Measurements from ENCODE around the gene DNASE1L3.
"Not testable (repeated sequence)": the region's sequence is repeated elsewhere in the genome, so short reads cannot be mapped to it uniquely, and the experiment has no call there.

Gene DNASE1L3

GRCh38 chr3:58202917-58203360, 7.8 kb downstream of the DNASE1L3 start:
- in situ Hi-C loops (cut with HindIII; ENCODE audit: low sequenced_read_pairs): no loop called here

DNA sequence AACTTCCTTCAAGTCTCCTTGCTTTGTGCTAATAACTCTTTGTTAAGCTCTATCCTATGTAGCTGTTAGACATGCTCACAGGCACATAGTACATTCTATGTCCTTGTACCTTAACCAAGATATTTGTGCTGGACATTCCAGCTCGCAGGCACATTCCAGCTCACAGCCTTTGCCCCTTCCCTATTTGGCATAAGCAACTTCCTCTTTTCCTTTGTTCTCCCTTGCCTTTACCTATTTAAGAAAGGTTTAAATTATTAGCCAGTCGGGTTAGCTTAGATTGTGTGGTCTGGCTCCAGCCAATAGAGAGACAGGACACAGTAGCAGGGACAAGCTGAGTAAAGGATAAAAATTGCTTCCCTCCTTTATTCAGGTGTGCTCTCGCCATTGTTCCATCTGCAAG, 9.3 kb downstream of the DNASE1L3 start:
- in situ Hi-C loops (cut with HindIII; ENCODE audit: low sequenced_read_pairs): not testable (repeated sequence)

GRCh38 chr3:58200846-58201355, 9.9 kb downstream of the DNASE1L3 start:
- in situ Hi-C loops (cut with HindIII; ENCODE audit: low sequenced_read_pairs): no loop called here

- in situ Hi-C loops (cut with HindIII; ENCODE audit: low sequenced_read_pairs): no loop called here
Observed at GRCh38 chr3:58200121-58200709, 10.6 kb downstream of the DNASE1L3 start.

DNA sequence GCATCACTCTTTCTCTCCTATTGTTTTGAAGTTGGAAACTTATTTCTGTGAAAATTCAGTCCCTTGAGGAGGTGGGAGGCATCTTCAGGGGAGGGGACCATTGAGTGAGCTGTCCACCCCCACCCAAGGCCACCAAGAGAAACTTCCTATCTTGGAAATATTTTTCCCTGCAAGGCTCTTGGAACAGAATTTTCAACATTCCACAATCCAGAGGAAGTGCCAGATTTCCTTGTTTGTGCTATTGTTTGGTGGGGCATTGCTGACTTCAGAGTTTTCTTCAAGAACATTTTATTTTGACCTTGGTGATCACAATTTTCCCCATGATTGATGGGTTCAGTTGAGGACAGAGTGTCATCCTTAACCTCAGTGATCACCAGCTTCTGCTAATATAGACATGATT, 12.0 kb downstream of the DNASE1L3 start:
- in situ Hi-C loops (cut with HindIII; ENCODE audit: low sequenced_read_pairs): loop anchor here (25.0 kb wide), 1 partner anchor 213 kb away; no protein-coding TSS in a partner anchor

GRCh38 chr3:58198362-58198761, 12.4 kb downstream of the DNASE1L3 start:
- in situ Hi-C loops (cut with HindIII; ENCODE audit: low sequenced_read_pairs): loop anchor here (25.0 kb wide), 1 partner anchor 214 kb away; no protein-coding TSS in a partner anchor

DNA sequence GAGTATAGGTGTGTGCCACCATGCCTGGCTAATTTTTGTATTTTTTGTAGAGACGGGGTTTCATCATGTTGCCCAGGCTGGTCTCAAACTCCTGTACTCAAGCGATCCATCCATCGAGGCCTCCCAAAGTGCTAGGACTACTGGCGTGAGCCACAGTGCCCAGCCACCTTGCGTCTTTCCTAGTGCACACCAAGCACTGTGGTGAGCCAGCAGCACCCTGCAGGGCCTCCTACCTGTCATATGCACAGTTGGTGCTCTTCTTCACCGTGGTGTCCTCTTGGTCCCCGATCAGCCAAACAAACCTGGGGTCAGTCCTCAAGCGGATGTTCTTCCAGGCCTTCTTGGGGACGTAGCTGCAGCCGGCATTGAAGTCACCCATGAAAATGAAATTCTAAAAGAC, 13.2 kb downstream of the DNASE1L3 start:
- in situ Hi-C loops (cut with HindIII; ENCODE audit: low sequenced_read_pairs): loop anchor here (25.0 kb wide), 1 partner anchor 215 kb away; no protein-coding TSS in a partner anchor

DNA sequence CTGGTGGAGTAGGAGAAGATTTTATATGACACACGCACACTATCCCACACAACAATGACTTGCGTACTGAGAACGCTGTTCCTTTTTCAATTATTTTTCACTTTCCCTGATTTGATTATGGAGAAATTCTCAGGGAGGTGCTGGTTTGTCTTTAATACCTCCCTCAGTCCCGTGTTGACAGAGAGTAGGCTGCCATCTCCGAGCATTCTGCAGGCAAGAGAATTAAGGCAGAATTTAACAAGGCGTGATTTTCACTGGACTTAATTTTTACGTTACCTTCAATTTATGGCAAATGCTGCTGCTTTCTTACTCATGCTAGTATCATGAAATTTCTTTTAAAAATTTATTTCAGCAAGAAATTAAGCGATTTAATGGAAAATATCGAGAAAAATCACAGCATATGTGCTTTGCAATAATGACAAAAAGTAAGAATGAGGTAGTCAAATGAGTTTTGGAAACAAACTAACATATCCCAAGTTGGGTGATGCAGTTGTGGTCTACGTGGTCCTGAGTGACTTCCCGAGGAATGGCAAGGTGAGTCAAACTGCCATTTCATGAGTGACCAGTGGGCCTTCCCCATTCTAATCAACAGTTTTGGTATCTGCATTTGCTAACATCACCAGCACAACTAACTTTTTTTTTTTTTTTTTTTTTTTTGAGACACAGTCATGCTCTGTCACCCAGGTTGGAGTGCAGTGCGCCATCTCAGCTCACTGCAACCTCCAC, 16.9 kb downstream of the DNASE1L3 start:
- in situ Hi-C loops (cut with HindIII; ENCODE audit: low sequenced_read_pairs): loop anchor here (5.0 to 25.0 kb wide), 2 partner anchors 108 to 218 kb away; no protein-coding TSS in a partner anchor

DNA sequence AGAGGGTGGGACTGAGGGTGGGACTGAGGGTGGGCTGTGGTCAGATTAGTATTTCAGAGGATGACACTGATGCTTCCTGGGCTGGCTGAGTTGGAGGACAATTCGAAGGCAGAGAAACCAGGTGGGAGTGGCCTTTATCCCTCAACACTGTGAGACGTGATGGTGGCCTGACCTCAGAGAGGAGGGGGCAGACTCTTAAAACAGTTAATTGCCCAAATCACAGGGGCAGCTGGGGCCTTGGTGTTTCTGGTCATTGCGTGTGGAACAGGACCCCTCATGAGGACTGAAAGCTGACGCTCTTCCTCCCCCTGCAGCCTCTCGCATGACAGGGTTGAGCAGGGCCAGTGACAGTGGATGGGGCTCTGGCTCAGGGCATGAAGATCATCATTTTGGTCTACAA, 18.7 kb downstream of the DNASE1L3 start:
- in situ Hi-C loops (cut with HindIII; ENCODE audit: low sequenced_read_pairs): loop anchor here (5.0 to 25.0 kb wide), 2 partner anchors 110 to 220 kb away; no protein-coding TSS in a partner anchor

GRCh38 chr3:58191361-58191991, 19.3 kb downstream of the DNASE1L3 start:
- in situ Hi-C loops (cut with HindIII; ENCODE audit: low sequenced_read_pairs): loop anchor here (5.0 to 25.0 kb wide), 2 partner anchors 111 to 221 kb away; no protein-coding TSS in a partner anchor

- in situ Hi-C loops (cut with HindIII; ENCODE audit: low sequenced_read_pairs): loop anchor here (5.0 to 25.0 kb wide), 2 partner anchors 111 to 221 kb away; no protein-coding TSS in a partner anchor
Observed at GRCh38 chr3:58190882-58191281, 19.9 kb downstream of the DNASE1L3 start.

- in situ Hi-C loops (cut with HindIII; ENCODE audit: low sequenced_read_pairs): loop anchor here (5.0 to 25.0 kb wide), 2 partner anchors 112 to 222 kb away; no protein-coding TSS in a partner anchor
Observed at GRCh38 chr3:58190291-58190690, 20.5 kb downstream of the DNASE1L3 start.

DNA sequence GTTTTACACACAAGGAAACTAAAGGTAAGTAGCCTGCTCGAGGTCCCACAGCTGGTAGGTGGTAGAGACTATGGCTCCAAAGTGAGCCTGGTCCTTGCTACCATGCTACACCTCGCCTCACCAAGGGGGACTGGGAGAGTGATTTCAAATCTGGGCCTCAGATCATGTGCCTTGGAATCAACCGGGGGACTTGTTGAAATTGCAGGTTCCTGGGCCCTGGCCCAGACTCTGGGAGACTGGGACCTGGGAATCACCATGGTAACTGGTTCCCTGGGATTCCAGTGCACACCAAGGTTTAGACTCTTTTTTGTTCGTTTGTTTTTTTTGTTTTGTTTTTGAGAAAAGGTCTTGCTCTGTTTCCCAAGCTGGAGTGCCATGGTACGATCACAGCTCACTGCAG, 21.1 kb downstream of the DNASE1L3 start:
- in situ Hi-C loops (cut with HindIII; ENCODE audit: low sequenced_read_pairs): loop anchor here (5.0 to 25.0 kb wide), 2 partner anchors 113 to 223 kb away; no protein-coding TSS in a partner anchor

GRCh38 chr3:58188921-58189451, 21.8 kb downstream of the DNASE1L3 start:
- in situ Hi-C loops (cut with HindIII; ENCODE audit: low sequenced_read_pairs): loop anchor here (25.0 kb wide), 1 partner anchor 223 kb away; no protein-coding TSS in a partner anchor

DNA sequence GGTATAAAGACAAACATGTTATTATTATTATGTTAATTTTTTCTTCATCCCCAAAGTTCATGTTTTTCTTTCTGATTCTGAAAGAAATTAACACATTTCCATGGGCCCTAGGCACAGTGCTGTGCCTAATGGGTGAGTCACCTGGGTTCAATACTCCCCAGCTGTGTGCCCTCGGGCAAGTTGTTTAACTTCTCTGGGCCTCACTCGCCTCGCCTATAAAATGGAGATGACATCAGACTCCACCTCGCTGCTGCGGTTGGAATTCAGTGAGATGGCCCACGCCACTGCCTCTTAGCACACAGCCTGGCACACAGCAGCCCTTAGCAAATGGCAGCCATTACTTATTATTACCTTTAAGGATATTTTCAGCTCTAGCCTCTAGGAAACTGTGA, 22.6 kb downstream of the DNASE1L3 start:
- in situ Hi-C loops (cut with HindIII; ENCODE audit: low sequenced_read_pairs): loop anchor here (25.0 kb wide), 1 partner anchor 224 kb away; no protein-coding TSS in a partner anchor

- in situ Hi-C loops (cut with HindIII; ENCODE audit: low sequenced_read_pairs): loop anchor here (25.0 kb wide), 1 partner anchor 227 kb away; no protein-coding TSS in a partner anchor
Observed at GRCh38 chr3:58184982-58185360, 25.8 kb downstream of the DNASE1L3 start.

- in situ Hi-C loops (cut with HindIII; ENCODE audit: low sequenced_read_pairs): loop anchor here (25.0 kb wide), 1 partner anchor 228 kb away; no protein-coding TSS in a partner anchor
Observed at GRCh38 chr3:58184309-58184981, 26.3 kb downstream of the DNASE1L3 start.

DNA sequence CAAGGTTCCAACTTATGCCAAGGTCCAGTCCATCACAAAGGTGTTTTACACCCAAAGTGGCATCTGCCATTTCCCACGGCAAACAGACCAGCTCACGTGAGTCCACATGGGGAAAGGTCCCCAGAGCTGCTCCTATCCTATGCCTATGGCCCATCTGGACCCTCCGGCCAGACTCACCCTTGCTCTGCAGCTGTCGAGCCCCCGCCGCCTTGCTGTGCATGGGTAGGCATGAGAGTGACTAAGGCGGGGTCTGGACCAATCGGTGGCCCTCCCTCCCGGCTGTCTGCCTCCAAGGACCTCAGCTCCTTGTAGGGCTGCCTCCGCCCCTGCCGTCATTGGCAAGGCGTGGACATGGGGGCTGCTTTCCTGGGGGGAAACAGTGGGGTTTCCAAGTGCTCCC, 26.9 kb downstream of the DNASE1L3 start:
- in situ Hi-C loops (cut with HindIII; ENCODE audit: low sequenced_read_pairs): loop anchor here (25.0 kb wide), 1 partner anchor 228 kb away; no protein-coding TSS in a partner anchor

- in situ Hi-C loops (cut with HindIII; ENCODE audit: low sequenced_read_pairs): loop anchor here (25.0 kb wide), 1 partner anchor 229 kb away; no protein-coding TSS in a partner anchor
Observed at GRCh38 chr3:58183221-58183620, 27.6 kb downstream of the DNASE1L3 start.
